Adrenal gland (tissue), 12 donors: ENCODE data around the gene ABCB4. TPM values are rescaled to one million over a fixed set of nuclear protein-coding genes. Genes with fewer than 3 reads are reported as not detected.

ENCODE experiments used
- DNase-seq, 7 donors: peaks; one replicate each; pipeline ENCODE4 v3.0.0-alpha.2; 2019 to 2020
- H3K27ac ChIP-seq, 5 donors: fragments of 200-600 bp; sonication (generic) in 4 of 5; 1 replicate in 3 of 5; 2 replicates in 2 of 5; pipeline versions ENCODE4 v1.5.1 to v1.8.0; 2016 to 2020; ENCODE audit warnings: mild to moderate bottlenecking in 1 of 5
- H3K27me3 ChIP-seq: fragments of 200-600 bp; 2 replicates; pipeline ENCODE4 v1.8.0; 2021
- H3K36me3 ChIP-seq, 2 donors: fragments of 200-600 bp; replicated peaks in 1 of 2; 1 replicate in 1 of 2; 2 replicates in 1 of 2; pipeline versions ENCODE4 v1.5.1 to v1.8.0; 2018 to 2022
- H3K4me1 ChIP-seq, 2 donors: fragments of 200-600 bp; replicated peaks in 1 of 2; 1 replicate in 1 of 2; 2 replicates in 1 of 2; pipeline versions ENCODE4 v1.5.1 to v1.8.0; 2018 to 2021
- H3K4me3 ChIP-seq, 4 donors: fragments of 200-600 bp; sonication (generic) in 3 of 4; one replicate each; pipeline ENCODE4 v1.5.1; 2016 to 2018
- H3K9me3 ChIP-seq, 3 donors: fragments of 200-600 bp; sonication (generic) in 1 of 3; replicated peaks in 1 of 3; 1 replicate in 2 of 3; 2 replicates in 1 of 3; pipeline versions ENCODE4 v1.5.1 to v1.8.0; 2016 to 2021
- POLR2A ChIP-seq, 2 donors: fragments of 450-650 bp; IDR thresholded peaks; one replicate each; pipeline ENCODE4 v1.6.1; 2017; ENCODE audit warnings: antibody characterized with exemption in 2 of 2, mild to moderate bottlenecking in 2 of 2, moderate library complexity in 1 of 2
- WGBS, 4 donors: extraction: QIAGEN DNeasy Blood & Tissue Kit in 2 of 4; methylation state at CpG; one replicate each; pipeline versions ENCODE4 v1.1.5 to v1.1.7; 2013 to 2017; 5-methylcytosine and 5-hydroxymethylcytosine counted together
- intact Hi-C, 2 donors: fragments of 100-400 bp; cut with DNase I; formaldehyde crosslinking; loops; one replicate each; pipeline versions ENCODE4 v1.14.1 to v1.15.0; 2022 to 2023
- polyA plus RNA-seq, 3 donors: library from polyadenylated mRNA; stranded (reverse); fragments of 200-250 nt in 2 of 3; fragments of 350-450 nt in 1 of 3; fragmentation: Illumina TruSeq in 1 of 3; extraction: RNeasy Lipid Tissue Mini Kit (QIAGEN cat#74804) in 1 of 3; gene quantifications; one replicate each; pipeline ENCODE4 v1.2.3, GENCODE V29; 2013 to 2014
- total RNA-seq, 9 donors: library from RNA; depleted of rRNA in 4 of 9; stranded (reverse); fragments of >200 nt in 4 of 9; fragments of 120-200 nt in 1 of 9; fragmentation: NEBNext Ultra II Directional in 1 of 9; extraction: Animal tissue kit (Norgen Biotek cat#: 25700) in 1 of 9; gene quantifications; one replicate each; pipeline versions ENCODE4 v1.1.0 to v1.2.4, GENCODE V29; 2013 to 2023
- TF ChIP-seq, protein P1 (sequence below), 6 experiments: fragments of 450-650 bp in 4 of 6; fragments of 200-600 bp in 2 of 6; sonication (generic) in 1 of 6; IDR thresholded peaks; 1 replicate in 5 of 6; 2 replicates in 1 of 6; pipeline versions ENCODE4 v1.5.1 to v1.8.0; 2016 to 2021; ENCODE audit warnings: antibody characterized with exemption in 6 of 6, mild to moderate bottlenecking in 2 of 6, moderate library complexity in 1 of 6
- donor health status: healthy with polysubstance abuse.
- donor health status: Bipolar disorder and iron deficiency.
- donor health status: DM: yes; HTN: yes; CAD: no.
- donor health status: DM: no; HTN: no; CAD: no.
- donor health status: DM: no; HTN: no; CAD: no.
- donor health status: DM: yes; HTN: yes; CAD: no.

ABCB4 gene
- total and polyA plus RNA-seq, 12 donors, result 5.9 to 62.6 (median 13.2) TPM

DNA sequence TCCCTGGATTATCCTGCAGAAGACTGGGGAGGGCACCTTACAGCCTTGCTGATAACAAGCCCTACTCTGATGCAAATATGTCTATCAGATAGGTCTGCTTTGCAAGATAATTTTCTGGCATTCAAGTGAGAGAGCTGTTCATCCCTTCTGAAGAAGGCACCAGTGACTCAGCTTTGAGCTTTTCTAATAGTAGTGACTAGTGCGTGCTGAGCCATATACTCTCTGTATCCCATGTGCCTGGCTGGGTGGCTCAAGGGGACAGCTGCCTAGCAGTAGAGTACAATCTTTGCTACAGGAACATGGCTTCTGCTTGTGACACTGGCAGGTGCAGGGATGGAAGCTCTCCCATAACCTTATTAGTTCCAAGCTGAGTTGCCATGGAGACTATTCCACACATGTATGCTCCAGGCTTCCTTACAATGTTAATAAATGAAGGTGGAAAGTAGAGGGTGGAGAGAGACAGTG, 35.0 kb upstream of the ABCB4 start:
- H3K4me1 ChIP-seq, result peaks cover 11 to 34% of the 10 kb centered on the region in 2 donors
- DNase-seq, result peak; percentile 39 to 67 (median 49)
- no peaks in the 10 kb centered on the region for H3K9me3 ChIP-seq
- WGBS, 4 donors, result 20 to 67% (median 41%) methylated on average over 1 of the region's 1 CpG
- intact Hi-C loops, result no loop called here
- peaks cover 0 to 17% of the 10 kb centered on the region in 2 donors for H3K36me3 ChIP-seq
- peak overlapping the region in 3 of 5 donors; percentile 15 to 75 (median 69) for H3K27ac ChIP-seq
- no peak overlapping the region for H3K4me3 ChIP-seq
- TF ChIP-seq POLR2A (IDR thresholded peaks at IDR 0.05), result no peak
- TF ChIP-seq, protein P1, sequence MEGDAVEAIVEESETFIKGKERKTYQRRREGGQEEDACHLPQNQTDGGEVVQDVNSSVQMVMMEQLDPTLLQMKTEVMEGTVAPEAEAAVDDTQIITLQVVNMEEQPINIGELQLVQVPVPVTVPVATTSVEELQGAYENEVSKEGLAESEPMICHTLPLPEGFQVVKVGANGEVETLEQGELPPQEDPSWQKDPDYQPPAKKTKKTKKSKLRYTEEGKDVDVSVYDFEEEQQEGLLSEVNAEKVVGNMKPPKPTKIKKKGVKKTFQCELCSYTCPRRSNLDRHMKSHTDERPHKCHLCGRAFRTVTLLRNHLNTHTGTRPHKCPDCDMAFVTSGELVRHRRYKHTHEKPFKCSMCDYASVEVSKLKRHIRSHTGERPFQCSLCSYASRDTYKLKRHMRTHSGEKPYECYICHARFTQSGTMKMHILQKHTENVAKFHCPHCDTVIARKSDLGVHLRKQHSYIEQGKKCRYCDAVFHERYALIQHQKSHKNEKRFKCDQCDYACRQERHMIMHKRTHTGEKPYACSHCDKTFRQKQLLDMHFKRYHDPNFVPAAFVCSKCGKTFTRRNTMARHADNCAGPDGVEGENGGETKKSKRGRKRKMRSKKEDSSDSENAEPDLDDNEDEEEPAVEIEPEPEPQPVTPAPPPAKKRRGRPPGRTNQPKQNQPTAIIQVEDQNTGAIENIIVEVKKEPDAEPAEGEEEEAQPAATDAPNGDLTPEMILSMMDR (IDR thresholded peaks at IDR 0.05), result no peak
- H3K27me3 ChIP-seq, result no peaks in the 10 kb centered on the region

- Histone ChIP-seq H3K27ac (peak overlapping the region in 2 of 5 donors; percentile 16 to 38), H3K4me1 (peaks cover 11 to 36% of the 10 kb centered on the region in 2 donors), H3K36me3 (peaks cover 0 to 9% of the 10 kb centered on the region in 2 donors), H3K9me3 (no peaks in the 10 kb centered on the region), H3K27me3 (no peaks in the 10 kb centered on the region), H3K4me3 (no peak overlapping the region)
- intact Hi-C loops, result no loop called here
- TF ChIP-seq POLR2A (IDR thresholded peaks at IDR 0.05), result no peak
- TF ChIP-seq, protein P1 (IDR thresholded peaks at IDR 0.05), result no peak
- DNase-seq, result no peak
- WGBS, 4 donors, result 41 to 68% (median 64%) methylated on average over 3 of the region's 3 CpGs
These were observed 32.0 kb upstream of the ABCB4 start for GRCh38 chr7:87507446-87507845.

GRCh38 chr7:87506246-87507180, 31.0 kb upstream of the ABCB4 start:
- 53 to 64% (median 60%) methylated on average over 3 of the region's 3 CpGs for WGBS, 4 donors
- Histone ChIP-seq H3K4me3 (no peak overlapping the region), H3K9me3 (no peaks in the 10 kb centered on the region), H3K36me3 (peaks cover 0 to 9% of the 10 kb centered on the region in 2 donors), H3K27ac (peak overlapping the region in 2 of 5 donors; percentile 31 to 38), H3K27me3 (no peaks in the 10 kb centered on the region), H3K4me1 (peaks cover 7 to 32% of the 10 kb centered on the region in 2 donors)
- DNase-seq, result no peak
- TF ChIP-seq, protein P1 (IDR thresholded peaks at IDR 0.05), result peak; percentile 19 to 59 (median 48)
- no peak for TF ChIP-seq POLR2A (IDR thresholded peaks at IDR 0.05)
- intact Hi-C loops, result no loop called here

GRCh38 chr7:87505557-87506245, 30.2 kb upstream of the ABCB4 start:
- Histone ChIP-seq H3K36me3 (peaks cover 0 to 9% of the 10 kb centered on the region in 2 donors), H3K4me3 (no peak overlapping the region), H3K27ac (peak overlapping the region in 3 of 5 donors; percentile 17 to 65 (median 28)), H3K27me3 (no peaks in the 10 kb centered on the region), H3K4me1 (peaks cover 0 to 24% of the 10 kb centered on the region in 2 donors), H3K9me3 (no peaks in the 10 kb centered on the region)
- TF ChIP-seq, protein P1 (IDR thresholded peaks at IDR 0.05), result no peak
- TF ChIP-seq POLR2A (IDR thresholded peaks at IDR 0.05), result no peak
- intact Hi-C loops, result no loop called here
- WGBS, 4 donors, result 60 to 76% (median 63%) methylated on average over 5 of the region's 5 CpGs
- DNase-seq, result no peak
